ENCODE data around the gene MYB. TPM values are rescaled to one million over a fixed set of nuclear protein-coding genes. Genes with fewer than 3 reads are reported as not detected.
A peak's percentile ranks its signal among the peaks of the same experiment; 100 is the strongest.

The MYB gene
- total and polyA plus RNA-seq, 4 donors: 2.0 to 3.9 (median 2.4) TPM

GRCh38 chr6:135183532-135184440 is 2.7 kb downstream of the MYB start:
- Histone ChIP-seq H3K36me3 (ENCODE audit: control insufficient read depth, insufficient read depth, low read length) (no peaks in the 10 kb centered on the region), H3K4me3 (ENCODE audit: low read depth, low read length) (peak overlapping the region; percentile 37), H3K4me1 (ENCODE audit: control insufficient read depth, insufficient read depth, low read length) (peaks cover 28% of the 10 kb centered on the region), H3K27ac (ENCODE audit: low read depth, low read length) (no peak overlapping the region), H3K9me3 (ENCODE audit: control insufficient read depth, insufficient read depth, low read length) (no peaks in the 10 kb centered on the region), H3K27me3 (ENCODE audit: control insufficient read depth, insufficient read depth, low read length) (peaks cover 25% of the 10 kb centered on the region)
- DNase-seq (ENCODE audit: low read depth in 4 of 6, low spot score in 6 of 6): peak in 2 of 6 donors; percentile 45 to 74
- WGBS (ENCODE audit: insufficient coverage): 4% methylated on average over 18 of the region's 19 CpGs

- no peaks in the 10 kb centered on the region for H3K9me3 ChIP-seq (ENCODE audit: control insufficient read depth, insufficient read depth, low read length)
- H3K27me3 ChIP-seq (ENCODE audit: control insufficient read depth, insufficient read depth, low read length): peaks cover 25% of the 10 kb centered on the region
- no peak for DNase-seq (ENCODE audit: low read depth in 4 of 6, low spot score in 6 of 6)
- no peak overlapping the region for H3K27ac ChIP-seq (ENCODE audit: low read depth, low read length)
- WGBS (ENCODE audit: insufficient coverage): no CpG with 5 or more reads among the region's 3 CpGs
- no peak overlapping the region for H3K4me3 ChIP-seq (ENCODE audit: low read depth, low read length)
- no peaks in the 10 kb centered on the region for H3K36me3 ChIP-seq (ENCODE audit: control insufficient read depth, insufficient read depth, low read length)
- H3K4me1 ChIP-seq (ENCODE audit: control insufficient read depth, insufficient read depth, low read length): peaks cover 28% of the 10 kb centered on the region
Measured at GRCh38 chr6:135185483-135185882, 4.4 kb downstream of the MYB start.

- Histone ChIP-seq H3K9me3 (ENCODE audit: control insufficient read depth, insufficient read depth, low read length) (no peaks in the 10 kb centered on the region), H3K36me3 (ENCODE audit: control insufficient read depth, insufficient read depth, low read length) (no peaks in the 10 kb centered on the region), H3K4me3 (ENCODE audit: low read depth, low read length) (no peak overlapping the region), H3K4me1 (ENCODE audit: control insufficient read depth, insufficient read depth, low read length) (peaks cover 25% of the 10 kb centered on the region), H3K27me3 (ENCODE audit: control insufficient read depth, insufficient read depth, low read length) (peaks cover 25% of the 10 kb centered on the region), H3K27ac (ENCODE audit: low read depth, low read length) (no peak overlapping the region)
- no peak for DNase-seq (ENCODE audit: low read depth in 4 of 6, low spot score in 6 of 6)
- 80% methylated on average over 1 of the region's 2 CpGs for WGBS (ENCODE audit: insufficient coverage)
Measured at GRCh38 chr6:135186255-135186654, 5.1 kb downstream of the MYB start.

GRCh38 chr6:135187372-135187771 is 6.3 kb downstream of the MYB start:
- 100% methylated on average over 2 of the region's 4 CpGs for WGBS (ENCODE audit: insufficient coverage)
- H3K27me3 ChIP-seq (ENCODE audit: control insufficient read depth, insufficient read depth, low read length): peaks cover 17% of the 10 kb centered on the region
- no peak overlapping the region for H3K27ac ChIP-seq (ENCODE audit: low read depth, low read length)
- peaks cover 16% of the 10 kb centered on the region for H3K4me1 ChIP-seq (ENCODE audit: control insufficient read depth, insufficient read depth, low read length)
- no peak overlapping the region for H3K4me3 ChIP-seq (ENCODE audit: low read depth, low read length)
- no peaks in the 10 kb centered on the region for H3K9me3 ChIP-seq (ENCODE audit: control insufficient read depth, insufficient read depth, low read length)
- no peak for DNase-seq (ENCODE audit: low read depth in 4 of 6, low spot score in 6 of 6)
- H3K36me3 ChIP-seq (ENCODE audit: control insufficient read depth, insufficient read depth, low read length): no peaks in the 10 kb centered on the region

- 96% methylated on average over 2 of the region's 2 CpGs for WGBS (ENCODE audit: insufficient coverage)
- DNase-seq (ENCODE audit: low read depth in 4 of 6, low spot score in 6 of 6): no peak
- Histone ChIP-seq H3K27ac (ENCODE audit: low read depth, low read length) (no peak overlapping the region), H3K4me1 (ENCODE audit: control insufficient read depth, insufficient read depth, low read length) (peaks cover 3% of the 10 kb centered on the region), H3K4me3 (ENCODE audit: low read depth, low read length) (no peak overlapping the region), H3K27me3 (ENCODE audit: control insufficient read depth, insufficient read depth, low read length) (peaks cover 4% of the 10 kb centered on the region), H3K36me3 (ENCODE audit: control insufficient read depth, insufficient read depth, low read length) (no peaks in the 10 kb centered on the region), H3K9me3 (ENCODE audit: control insufficient read depth, insufficient read depth, low read length) (no peaks in the 10 kb centered on the region)
Measured at GRCh38 chr6:135188718-135189117, 7.6 kb downstream of the MYB start.

- no peaks in the 10 kb centered on the region for H3K9me3 ChIP-seq (ENCODE audit: control insufficient read depth, insufficient read depth, low read length)
- H3K27ac ChIP-seq (ENCODE audit: low read depth, low read length): no peak overlapping the region
- no CpG with 5 or more reads among the region's 1 CpG for WGBS (ENCODE audit: insufficient coverage)
- no peaks in the 10 kb centered on the region for H3K36me3 ChIP-seq (ENCODE audit: control insufficient read depth, insufficient read depth, low read length)
- H3K27me3 ChIP-seq (ENCODE audit: control insufficient read depth, insufficient read depth, low read length): no peaks in the 10 kb centered on the region
- H3K4me1 ChIP-seq (ENCODE audit: control insufficient read depth, insufficient read depth, low read length): no peaks in the 10 kb centered on the region
- no peak for DNase-seq (ENCODE audit: low read depth in 4 of 6, low spot score in 6 of 6)
- H3K4me3 ChIP-seq (ENCODE audit: low read depth, low read length): no peak overlapping the region
Measured at GRCh38 chr6:135189344-135189743, 8.2 kb downstream of the MYB start.

GRCh38 chr6:135191508-135192255 is 10.6 kb downstream of the MYB start:
- no peaks in the 10 kb centered on the region for H3K36me3 ChIP-seq (ENCODE audit: control insufficient read depth, insufficient read depth, low read length)
- no peaks in the 10 kb centered on the region for H3K9me3 ChIP-seq (ENCODE audit: control insufficient read depth, insufficient read depth, low read length)
- no peak for DNase-seq (ENCODE audit: low read depth in 4 of 6, low spot score in 6 of 6)
- H3K4me3 ChIP-seq (ENCODE audit: low read depth, low read length): no peak overlapping the region
- WGBS (ENCODE audit: insufficient coverage): 79% methylated on average over 2 of the region's 10 CpGs
- H3K27me3 ChIP-seq (ENCODE audit: control insufficient read depth, insufficient read depth, low read length): no peaks in the 10 kb centered on the region
- H3K4me1 ChIP-seq (ENCODE audit: control insufficient read depth, insufficient read depth, low read length): no peaks in the 10 kb centered on the region
- H3K27ac ChIP-seq (ENCODE audit: low read depth, low read length): no peak overlapping the region

GRCh38 chr6:135192256-135193174 is 11.4 kb downstream of the MYB start:
- no peaks in the 10 kb centered on the region for H3K27me3 ChIP-seq (ENCODE audit: control insufficient read depth, insufficient read depth, low read length)
- H3K36me3 ChIP-seq (ENCODE audit: control insufficient read depth, insufficient read depth, low read length): no peaks in the 10 kb centered on the region
- 97% methylated on average over 7 of the region's 13 CpGs for WGBS (ENCODE audit: insufficient coverage)
- H3K27ac ChIP-seq (ENCODE audit: low read depth, low read length): no peak overlapping the region
- no peaks in the 10 kb centered on the region for H3K4me1 ChIP-seq (ENCODE audit: control insufficient read depth, insufficient read depth, low read length)
- H3K4me3 ChIP-seq (ENCODE audit: low read depth, low read length): no peak overlapping the region
- no peaks in the 10 kb centered on the region for H3K9me3 ChIP-seq (ENCODE audit: control insufficient read depth, insufficient read depth, low read length)
- DNase-seq (ENCODE audit: low read depth in 4 of 6, low spot score in 6 of 6): no peak

- H3K36me3 ChIP-seq (ENCODE audit: control insufficient read depth, insufficient read depth, low read length): no peaks in the 10 kb centered on the region
Measured at GRCh38 chr6:135193221-135193620, 12.1 kb downstream of the MYB start.

More at GRCh38 chr6:135193221-135193620, 12.1 kb downstream of the MYB start:
- H3K4me1 ChIP-seq (ENCODE audit: control insufficient read depth, insufficient read depth, low read length): no peaks in the 10 kb centered on the region
- no peaks in the 10 kb centered on the region for H3K9me3 ChIP-seq (ENCODE audit: control insufficient read depth, insufficient read depth, low read length)
- no peak overlapping the region for H3K4me3 ChIP-seq (ENCODE audit: low read depth, low read length)
- no CpG with 5 or more reads among the region's 1 CpG for WGBS (ENCODE audit: insufficient coverage)
- H3K27ac ChIP-seq (ENCODE audit: low read depth, low read length): no peak overlapping the region
- no peaks in the 10 kb centered on the region for H3K27me3 ChIP-seq (ENCODE audit: control insufficient read depth, insufficient read depth, low read length)
- DNase-seq (ENCODE audit: low read depth in 4 of 6, low spot score in 6 of 6): no peak

Data from spinal cord (tissue), 10 donors.